HG03097 (cell line): ENCODE results near the gene ENHO.

Source experiments
- ATAC-seq: cut with Tn5 transposase; IDR thresholded peaks from one replicate; pipeline ENCODE4 v1.9.1; 2021; ENCODE audit not compliant: unreplicated experiment, low FRiP score

ENHO gene

GRCh38 chr9:34555936-34556525, 33.2 kb upstream of the ENHO start:
- ATAC-seq: no peak

DNA sequence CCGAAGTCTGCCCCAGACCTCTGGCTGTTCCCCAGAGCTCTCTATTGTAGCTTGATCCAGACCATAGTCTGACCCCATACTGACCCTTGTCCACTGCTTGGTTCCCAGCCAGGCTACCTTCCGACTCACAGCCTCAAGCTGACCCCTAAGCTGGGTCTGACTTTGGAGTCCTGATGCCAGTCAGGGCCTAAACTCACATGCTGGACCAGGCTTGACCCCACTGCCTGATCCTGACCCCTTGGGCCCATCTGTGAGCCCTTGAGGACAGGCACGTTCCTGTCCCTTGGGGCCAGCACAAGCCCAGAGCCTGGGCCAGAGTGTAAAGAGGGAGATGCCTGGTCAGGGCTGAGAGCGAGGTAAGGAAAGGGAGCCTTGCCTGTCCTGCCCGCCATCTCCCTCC, 32.7 kb upstream of the ENHO start:
- ATAC-seq: no peak

GRCh38 chr9:34555002-34555348, 32.2 kb upstream of the ENHO start:
- no peak for ATAC-seq

DNA sequence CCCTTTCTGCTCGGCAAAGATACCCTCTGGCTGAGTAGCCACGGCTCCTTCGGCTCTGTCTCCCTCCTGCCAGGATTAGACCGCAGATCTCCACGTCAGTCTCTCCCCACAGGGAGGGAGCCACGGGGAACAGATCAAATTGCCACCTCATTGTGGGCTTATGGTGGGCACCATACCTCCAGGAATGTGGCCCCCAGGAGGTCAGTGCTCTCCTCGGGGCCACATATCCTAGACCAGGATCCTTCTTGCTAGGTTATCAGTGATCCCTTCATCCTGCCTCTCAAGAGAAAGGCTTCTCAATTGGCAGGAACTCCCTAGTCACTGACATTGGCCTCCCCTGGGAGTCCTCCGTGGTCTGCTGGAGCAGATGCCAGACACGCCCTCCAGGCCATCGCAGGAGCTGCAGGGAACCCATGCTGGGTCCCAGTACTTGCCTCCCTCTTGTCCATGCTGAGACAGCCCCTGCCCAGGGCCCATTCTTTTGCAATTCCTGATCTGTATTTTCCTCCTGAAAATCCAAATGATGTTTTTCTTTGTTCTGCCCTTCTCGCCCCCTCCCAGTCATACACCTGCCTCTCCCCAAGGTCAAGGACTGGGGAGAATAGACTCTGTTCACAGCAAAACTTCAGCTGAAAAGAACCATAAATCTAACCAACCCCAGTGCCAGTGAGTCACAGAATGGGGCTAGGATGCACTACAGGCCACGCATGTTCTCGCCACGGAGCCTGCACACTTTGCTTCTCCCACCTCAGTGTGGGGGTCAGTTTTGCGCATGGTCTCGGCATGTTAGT, 31.6 kb upstream of the ENHO start:
- ATAC-seq: no peak

GRCh38 chr9:34553511-34554021, 30.8 kb upstream of the ENHO start:
- ATAC-seq: no peak

GRCh38 chr9:34552986-34553385, 30.2 kb upstream of the ENHO start:
- no peak for ATAC-seq

GRCh38 chr9:34552606-34552981, 29.8 kb upstream of the ENHO start:
- ATAC-seq: no peak

GRCh38 chr9:34551751-34552605, 29.2 kb upstream of the ENHO start:
- ATAC-seq: no peak

- no peak for ATAC-seq
Observed at GRCh38 chr9:34550681-34551270, 28.0 kb upstream of the ENHO start.

GRCh38 chr9:34550016-34550680, 27.4 kb upstream of the ENHO start:
- ATAC-seq: no peak

GRCh38 chr9:34549407-34549732, 26.6 kb upstream of the ENHO start:
- ATAC-seq: no peak

GRCh38 chr9:34547960-34548611, 25.3 kb upstream of the ENHO start:
- no peak for ATAC-seq

DNA sequence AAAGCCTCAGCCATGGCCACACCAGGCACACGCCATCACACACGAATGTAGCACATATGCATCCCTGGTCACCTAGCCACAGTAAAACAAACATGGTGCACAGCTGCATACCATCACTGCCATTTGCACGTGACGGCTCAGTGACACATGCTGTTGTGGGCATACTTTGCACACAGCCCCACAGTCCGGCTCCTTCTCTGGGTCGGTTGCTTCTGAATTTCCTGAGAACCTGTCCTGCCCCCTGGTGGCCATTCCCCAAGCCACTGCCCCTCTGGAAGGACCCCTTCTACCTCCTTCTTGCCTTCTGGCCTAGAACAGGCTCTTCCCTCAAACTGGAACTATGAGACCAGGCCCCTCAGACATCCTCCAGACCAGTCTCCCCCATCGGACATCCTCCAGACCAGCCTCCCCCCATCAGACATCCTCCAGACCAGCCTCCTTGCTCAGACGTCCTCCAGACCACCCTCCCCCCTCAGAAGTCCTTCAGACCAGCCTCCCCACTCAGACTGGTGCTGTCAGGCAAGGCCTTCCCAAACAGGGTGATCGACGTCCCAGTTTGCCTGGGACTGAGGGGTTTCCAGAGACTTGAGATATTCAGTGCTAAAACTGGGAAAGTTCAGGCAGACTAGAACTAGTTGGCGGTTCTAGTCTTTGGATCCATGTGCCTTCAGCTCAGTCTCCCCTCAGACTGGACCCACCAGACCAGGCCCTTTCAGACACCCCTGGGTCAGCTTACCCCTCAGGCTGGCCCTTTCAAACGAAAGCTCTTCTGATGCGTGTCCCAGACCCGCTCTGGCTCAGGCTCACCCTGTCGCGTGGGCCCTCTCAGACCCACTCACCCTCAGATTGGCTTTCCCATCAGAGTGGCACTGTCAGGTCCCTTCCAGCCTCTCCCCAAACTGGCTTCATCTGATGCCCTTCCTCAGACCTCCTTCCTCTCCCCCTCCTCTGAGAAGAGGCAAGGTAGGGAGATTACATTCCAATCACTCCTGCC, 24.3 kb upstream of the ENHO start:
- ATAC-seq: no peak

GRCh38 chr9:34546102-34546833, 23.5 kb upstream of the ENHO start:
- ATAC-seq: no peak

DNA sequence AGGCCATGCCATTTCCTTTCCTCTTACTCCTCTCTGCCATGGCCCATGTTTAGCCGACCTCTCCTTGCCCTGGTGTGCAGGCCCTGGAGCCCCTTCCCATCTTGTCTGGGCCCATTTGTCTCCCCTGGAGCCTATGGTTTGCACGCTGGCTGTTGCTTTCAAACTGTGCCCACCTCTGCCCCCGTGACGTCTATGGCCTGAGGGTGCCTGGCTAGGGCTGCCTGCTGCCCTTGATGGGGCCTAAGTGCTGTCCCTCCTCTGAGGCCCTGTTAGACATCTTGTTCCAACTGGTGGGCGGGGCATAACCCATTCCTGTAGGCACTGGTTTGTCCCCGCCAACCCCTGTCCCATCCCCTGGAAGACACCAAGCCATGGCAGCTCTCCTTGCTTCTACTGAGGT, 22.7 kb upstream of the ENHO start:
- no peak for ATAC-seq

- no peak for ATAC-seq
Observed at GRCh38 chr9:34544035-34544434, 21.2 kb upstream of the ENHO start.

GRCh38 chr9:34541540-34541939, 18.8 kb upstream of the ENHO start:
- no peak for ATAC-seq

GRCh38 chr9:34540827-34541226, 18.0 kb upstream of the ENHO start:
- no peak for ATAC-seq
